Muscle layer of colon (tissue), 2 donors: ENCODE results near the gene SPARC.

Experiments
- H3K27ac ChIP-seq: one replicate; pipeline ENCODE4 v1.7.0; 2013; ENCODE audit warnings: low read depth, mild to moderate bottlenecking, low read length, moderate library complexity
- H3K27me3 ChIP-seq, 2 donors: one replicate each; pipeline ENCODE4 v1.7.0; 2013; ENCODE audit warnings: low read length in 2 of 2, mild to moderate bottlenecking in 2 of 2; ENCODE audit not compliant: insufficient read depth in 2 of 2, control insufficient read depth in 1 of 2
- H3K36me3 ChIP-seq: one replicate; pipeline ENCODE4 v1.7.0; 2013; ENCODE audit warnings: mild to moderate bottlenecking, low read length; ENCODE audit not compliant: insufficient read depth
- H3K4me1 ChIP-seq: one replicate; pipeline ENCODE4 v1.7.0; 2013; ENCODE audit warnings: mild to moderate bottlenecking, low read length; ENCODE audit not compliant: insufficient read depth
- H3K4me3 ChIP-seq, 2 donors: one replicate each; pipeline ENCODE4 v1.7.0; 2013; ENCODE audit warnings: low read length in 2 of 2, low read depth in 1 of 2, mild to moderate bottlenecking in 1 of 2, moderate library complexity in 1 of 2
- H3K9ac ChIP-seq: one replicate; pipeline ENCODE4 v1.7.0; 2013; ENCODE audit warnings: low read length
- H3K9me3 ChIP-seq: one replicate; pipeline ENCODE4 v1.7.0; 2013; ENCODE audit warnings: mild to moderate bottlenecking, low read length
- donor health status: abdominal sarcoma.
- donor health status: Adenocarcinoma of cecum.

The SPARC gene

GRCh38 chr5:151719228-151720000 is 32.7 kb upstream of the SPARC start:
- no peaks in the 10 kb centered on the region for H3K27me3 ChIP-seq
- H3K27ac ChIP-seq: no peak overlapping the region
- no peak overlapping the region for H3K9ac ChIP-seq
- H3K9me3 ChIP-seq: no peaks in the 10 kb centered on the region
- no peak overlapping the region for H3K4me3 ChIP-seq
- no peaks in the 10 kb centered on the region for H3K36me3 ChIP-seq
- H3K4me1 ChIP-seq: peaks cover 12% of the 10 kb centered on the region

- Histone ChIP-seq H3K4me1 (peaks cover 12% of the 10 kb centered on the region), H3K9ac (no peak overlapping the region), H3K36me3 (no peaks in the 10 kb centered on the region), H3K27me3 (no peaks in the 10 kb centered on the region), H3K27ac (no peak overlapping the region), H3K4me3 (no peak overlapping the region), H3K9me3 (no peaks in the 10 kb centered on the region)
Measured at GRCh38 chr5:151718646-151719045, 31.9 kb upstream of the SPARC start.

DNA sequence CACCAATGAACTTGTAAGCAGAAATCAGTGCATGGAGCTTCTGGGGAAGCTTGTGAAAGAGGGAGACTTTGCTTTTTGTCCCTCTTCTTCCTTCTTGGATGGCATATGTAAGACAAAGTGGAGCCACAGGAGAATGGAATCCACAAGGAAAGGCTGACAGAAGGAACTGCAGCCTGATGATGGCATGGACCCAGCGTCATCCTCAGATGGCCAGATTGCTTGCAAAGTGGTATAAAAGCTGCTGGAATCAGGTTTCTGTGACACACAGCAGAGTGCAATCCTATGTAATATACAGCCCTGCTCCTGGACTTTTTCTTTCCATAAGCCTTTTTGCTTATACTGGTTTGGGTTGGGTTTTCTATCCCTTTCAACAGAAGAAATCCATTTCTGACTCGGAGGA is 31.4 kb upstream of the SPARC start:
- no peak overlapping the region for H3K9ac ChIP-seq
- H3K27ac ChIP-seq: no peak overlapping the region
- no peaks in the 10 kb centered on the region for H3K36me3 ChIP-seq
- H3K9me3 ChIP-seq: no peaks in the 10 kb centered on the region
- peaks cover 12% of the 10 kb centered on the region for H3K4me1 ChIP-seq
- no peaks in the 10 kb centered on the region for H3K27me3 ChIP-seq
- H3K4me3 ChIP-seq: no peak overlapping the region

DNA sequence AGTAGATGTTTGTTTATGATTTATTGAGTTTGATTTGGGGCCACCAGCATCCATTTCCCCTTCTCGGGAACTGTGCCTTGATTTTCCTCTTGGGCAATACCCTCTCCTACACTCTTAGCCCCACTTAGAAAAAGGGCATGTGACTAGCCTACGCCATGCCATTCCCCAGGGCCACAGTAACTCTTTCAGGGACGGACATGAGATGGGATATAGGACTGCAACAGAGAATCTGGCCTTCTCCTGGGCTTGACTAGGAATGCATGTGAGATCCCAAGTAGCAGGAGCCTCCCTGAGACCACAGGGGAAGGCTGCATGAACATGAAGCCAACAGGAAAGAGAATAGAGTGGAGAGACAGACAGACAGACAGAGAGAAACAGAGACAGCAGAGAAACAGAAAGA is 30.7 kb upstream of the SPARC start:
- no peak overlapping the region for H3K27ac ChIP-seq
- H3K4me3 ChIP-seq: no peak overlapping the region
- H3K9ac ChIP-seq: no peak overlapping the region
- peaks cover 12% of the 10 kb centered on the region for H3K4me1 ChIP-seq
- no peaks in the 10 kb centered on the region for H3K36me3 ChIP-seq
- H3K27me3 ChIP-seq: no peaks in the 10 kb centered on the region
- H3K9me3 ChIP-seq: no peaks in the 10 kb centered on the region

DNA sequence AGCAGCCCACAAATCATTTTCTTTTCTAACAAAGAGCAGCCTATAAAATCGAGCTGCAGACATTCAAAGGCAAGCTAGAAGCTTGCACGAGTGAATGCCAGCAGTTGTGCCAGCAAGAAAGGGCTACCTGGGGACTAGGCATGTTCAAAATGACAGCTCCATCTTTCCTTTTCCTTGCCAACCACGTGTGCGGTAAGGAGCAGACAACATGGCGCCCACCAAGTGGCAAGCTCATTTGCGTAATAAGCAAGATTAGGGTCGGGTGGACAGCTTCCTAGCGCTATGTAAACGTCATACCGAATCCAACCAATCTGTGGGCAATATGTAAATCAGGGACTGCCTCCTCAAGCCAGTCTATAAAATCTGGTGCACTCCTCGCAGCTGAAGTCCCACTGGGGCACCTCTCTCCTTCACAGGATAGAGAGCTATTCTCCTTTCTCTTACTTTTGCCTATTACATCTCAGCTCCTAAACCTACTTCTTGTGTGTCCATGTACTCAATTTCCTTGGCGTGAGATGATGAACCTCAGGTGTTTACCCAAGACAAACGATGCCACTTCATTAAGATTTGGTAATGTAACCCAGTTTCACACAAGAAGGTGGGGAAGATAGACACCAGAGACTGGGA is 22.5 kb upstream of the SPARC start:
- Histone ChIP-seq H3K36me3 (no peaks in the 10 kb centered on the region), H3K27me3 (no peaks in the 10 kb centered on the region), H3K27ac (no peak overlapping the region), H3K9ac (no peak overlapping the region), H3K4me1 (no peaks in the 10 kb centered on the region), H3K4me3 (no peak overlapping the region), H3K9me3 (no peaks in the 10 kb centered on the region)

DNA sequence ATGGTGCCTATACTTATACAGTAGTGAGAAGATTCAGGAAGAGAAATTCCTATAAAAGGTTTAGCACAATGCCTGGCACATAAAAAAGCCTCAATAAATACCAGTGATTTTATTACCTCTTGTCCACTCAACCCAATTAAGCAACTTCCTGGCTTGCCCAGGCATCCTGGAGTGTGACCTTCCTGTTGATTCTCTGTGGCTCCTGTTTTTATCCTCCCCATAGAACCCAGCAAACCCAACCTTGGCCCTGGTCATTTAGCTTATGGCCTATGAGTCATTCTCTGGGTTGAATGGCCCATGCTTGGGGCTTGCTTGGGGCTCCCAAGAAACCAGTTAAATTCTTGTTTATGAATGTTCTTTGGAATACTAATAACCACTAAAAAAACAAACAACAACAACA is 21.4 kb upstream of the SPARC start:
- H3K4me1 ChIP-seq: no peaks in the 10 kb centered on the region
- H3K27ac ChIP-seq: no peak overlapping the region
- no peaks in the 10 kb centered on the region for H3K36me3 ChIP-seq
- no peak overlapping the region for H3K9ac ChIP-seq
- no peak overlapping the region for H3K4me3 ChIP-seq
- no peaks in the 10 kb centered on the region for H3K27me3 ChIP-seq
- no peaks in the 10 kb centered on the region for H3K9me3 ChIP-seq

- H3K4me1 ChIP-seq: no peaks in the 10 kb centered on the region
- no peak overlapping the region for H3K4me3 ChIP-seq
- no peaks in the 10 kb centered on the region for H3K36me3 ChIP-seq
- no peak overlapping the region for H3K27ac ChIP-seq
- no peaks in the 10 kb centered on the region for H3K27me3 ChIP-seq
- no peak overlapping the region for H3K9ac ChIP-seq
- no peaks in the 10 kb centered on the region for H3K9me3 ChIP-seq
Measured at GRCh38 chr5:151707567-151707966, 20.9 kb upstream of the SPARC start.

- no peaks in the 10 kb centered on the region for H3K4me1 ChIP-seq
- H3K36me3 ChIP-seq: no peaks in the 10 kb centered on the region
- H3K27me3 ChIP-seq: no peaks in the 10 kb centered on the region
- no peaks in the 10 kb centered on the region for H3K9me3 ChIP-seq
- no peak overlapping the region for H3K27ac ChIP-seq
- H3K4me3 ChIP-seq: no peak overlapping the region
- H3K9ac ChIP-seq: no peak overlapping the region
Measured at GRCh38 chr5:151706906-151707305, 20.2 kb upstream of the SPARC start.

- Histone ChIP-seq H3K9me3 (no peaks in the 10 kb centered on the region), H3K27me3 (no peaks in the 10 kb centered on the region)
Measured at GRCh38 chr5:151703780-151704179, 17.1 kb upstream of the SPARC start.

GRCh38 chr5:151703227-151703626 is 16.5 kb upstream of the SPARC start:
- no peak overlapping the region for H3K9ac ChIP-seq
- H3K4me3 ChIP-seq: no peak overlapping the region
- H3K4me1 ChIP-seq: peaks cover 11% of the 10 kb centered on the region
- no peaks in the 10 kb centered on the region for H3K27me3 ChIP-seq
- H3K36me3 ChIP-seq: no peaks in the 10 kb centered on the region
- no peak overlapping the region for H3K27ac ChIP-seq
- no peaks in the 10 kb centered on the region for H3K9me3 ChIP-seq

More at GRCh38 chr5:151703780-151704179, 17.1 kb upstream of the SPARC start:
- peaks cover 9% of the 10 kb centered on the region for H3K4me1 ChIP-seq
- no peak overlapping the region for H3K9ac ChIP-seq
- no peak overlapping the region for H3K27ac ChIP-seq
- no peaks in the 10 kb centered on the region for H3K36me3 ChIP-seq
- H3K4me3 ChIP-seq: no peak overlapping the region

- Histone ChIP-seq H3K27me3 (no peaks in the 10 kb centered on the region), H3K4me3 (no peak overlapping the region), H3K36me3 (no peaks in the 10 kb centered on the region), H3K27ac (no peak overlapping the region), H3K4me1 (peaks cover 18% of the 10 kb centered on the region), H3K9me3 (no peaks in the 10 kb centered on the region), H3K9ac (no peak overlapping the region)
Measured at GRCh38 chr5:151700820-151701219, 14.1 kb upstream of the SPARC start.

- Histone ChIP-seq H3K4me3 (no peak overlapping the region), H3K27me3 (no peaks in the 10 kb centered on the region), H3K9ac (no peak overlapping the region), H3K36me3 (no peaks in the 10 kb centered on the region), H3K27ac (no peak overlapping the region), H3K4me1 (peaks cover 18% of the 10 kb centered on the region), H3K9me3 (no peaks in the 10 kb centered on the region)
Measured at GRCh38 chr5:151700296-151700695, 13.6 kb upstream of the SPARC start.
